B cell (primary cell): ENCODE measurements around the gene TTL. TPM values are rescaled to one million over a fixed set of nuclear protein-coding genes. Genes with fewer than 3 reads are reported as not detected.

ENCODE experiments used
- ATAC-seq: fragments of 200-7000 bp; cut with Tn5 transposase; one replicate; pipeline ENCODE4 v1.10.0; 2021; ENCODE audit warnings: low read depth, mild to moderate bottlenecking, moderate number of reproducible peaks, moderate library complexity
- CTCF ChIA-PET: fragments of 350-600 bp; sonication (Branson Sonifier 250); formaldehyde crosslinking; loops from one replicate; lab custom pipeline; 2021; ENCODE audit warnings: antibody characterized with exemption, inconsistent platforms; lab: Charles Lee
- POLR2A ChIA-PET: fragments of 350-600 bp; sonication (Branson Sonifier 250); formaldehyde crosslinking; loops from one replicate; lab custom pipeline; 2021; ENCODE audit warnings: antibody characterized with exemption; lab: Charles Lee
- DNase-seq: peaks from one replicate; pipeline ENCODE4 v3.0.0; 2013
- H2AFZ ChIP-seq: 2 replicates; pipeline ENCODE4 v1.6.1; 2012; ENCODE audit warnings: mild to moderate bottlenecking, low read depth, low read length; ENCODE audit not compliant: insufficient read depth, poor library complexity, severe bottlenecking
- H3K27ac ChIP-seq, 2 donors: 1 replicate in 1 of 2; 2 replicates in 1 of 2; pipeline ENCODE4 v1.5.1; 2012 to 2013; ENCODE audit warnings: low read length in 2 of 2, mild to moderate bottlenecking in 2 of 2, moderate library complexity in 1 of 2
- H3K27me3 ChIP-seq, 4 experiments: fragments of 200-600 bp in 1 of 4; sonication (generic) in 1 of 4; replicated peaks in 1 of 4; 1 replicate in 2 of 4; 2 replicates in 2 of 4; pipeline versions ENCODE4 v1.6.1 to v1.7.0; 2013 to 2016; ENCODE audit warnings: low read length in 3 of 4, mild to moderate bottlenecking in 2 of 4, mixed read lengths in 1 of 4, moderate library complexity in 1 of 4; ENCODE audit not compliant: insufficient read depth in 4 of 4, control insufficient read depth in 3 of 4; ENCODE audit errors: control extremely low read depth in 1 of 4
- H3K36me3 ChIP-seq, 2 experiments: replicated peaks in 1 of 2; 1 replicate in 1 of 2; 2 replicates in 1 of 2; pipeline versions ENCODE4 v1.6.1 to v1.7.1; 2013; ENCODE audit warnings: low read length in 1 of 2; ENCODE audit not compliant: insufficient read depth in 2 of 2, control insufficient read depth in 1 of 2; ENCODE audit errors: control extremely low read depth in 1 of 2, extremely low read depth in 1 of 2
- H3K4me1 ChIP-seq, 2 donors: fragments of 200-600 bp in 1 of 2; sonication (generic) in 1 of 2; 1 replicate in 1 of 2; 2 replicates in 1 of 2; pipeline versions ENCODE4 v1.5.1 to v1.6.1; 2013 to 2017; ENCODE audit warnings: low read length in 2 of 2; ENCODE audit not compliant: control insufficient read depth in 2 of 2, insufficient read depth in 2 of 2
- H3K4me2 ChIP-seq: replicated peaks from 2 replicates; pipeline ENCODE3; 2012; ENCODE audit warnings: mild to moderate bottlenecking, low read depth, low read length; ENCODE audit not compliant: poor library complexity, severe bottlenecking
- H3K4me3 ChIP-seq, 5 experiments: fragments of 200-600 bp in 1 of 5; sonication (generic) in 1 of 5; 1 replicate in 3 of 5; 2 replicates in 2 of 5; pipeline versions ENCODE4 v1.5.1 to v1.7.0; 2011 to 2016; ENCODE audit warnings: low read length in 4 of 5, mild to moderate bottlenecking in 4 of 5, low read depth in 2 of 5, control low read depth in 1 of 5, moderate library complexity in 1 of 5; ENCODE audit not compliant: insufficient read depth in 1 of 5; ENCODE audit errors: control extremely low read depth in 1 of 5, extremely low read depth in 1 of 5
- H3K79me2 ChIP-seq: fragments of 200-600 bp; sonication (generic); one replicate; pipeline ENCODE4 v1.6.0; 2016; ENCODE audit warnings: low read length; ENCODE audit not compliant: control insufficient read depth, insufficient read depth
- H3K9ac ChIP-seq: fragments of 200-600 bp; sonication (generic); 2 replicates; pipeline ENCODE4 v1.6.1; 2017; ENCODE audit warnings: mild to moderate bottlenecking, low read length, moderate library complexity
- H3K9me3 ChIP-seq, 3 donors: one replicate each; pipeline versions ENCODE4 v1.6.1 to v1.7.1; 2013; ENCODE audit warnings: low read length in 2 of 3; ENCODE audit not compliant: control insufficient read depth in 2 of 3, insufficient read depth in 1 of 3; ENCODE audit errors: control extremely low read depth in 1 of 3
- H4K20me1 ChIP-seq: 2 replicates; pipeline ENCODE4 v1.6.0; 2012; ENCODE audit warnings: mild to moderate bottlenecking, low read length; ENCODE audit not compliant: insufficient read depth, control insufficient read depth, poor library complexity, severe bottlenecking
- H3K27ac Mint-ChIP-seq: one replicate; pipeline ENCODE4 v1.8.0; 2021; ENCODE audit warnings: mixed read lengths
- H3K27me3 Mint-ChIP-seq: one replicate; pipeline ENCODE4 v1.8.0; 2021; ENCODE audit warnings: mixed read lengths
- H3K4me1 Mint-ChIP-seq: one replicate; pipeline ENCODE4 v1.8.0; 2021; ENCODE audit warnings: mixed read lengths
- H3K4me3 Mint-ChIP-seq: one replicate; pipeline ENCODE4 v1.8.0; 2021; ENCODE audit warnings: mixed read lengths
- H3K9me3 Mint-ChIP-seq: one replicate; pipeline ENCODE4 v1.8.0; 2022; ENCODE audit warnings: mixed read lengths; ENCODE audit not compliant: insufficient read depth
- EZH2 ChIP-seq: IDR thresholded peaks from 2 replicates; pipeline ENCODE4 v1.6.1; 2012; ENCODE audit warnings: borderline replicate concordance, low read depth, mild to moderate bottlenecking, moderate library complexity, low read length; ENCODE audit not compliant: insufficient read depth, poor library complexity, severe bottlenecking
- WGBS: methylation state at CpG from one replicate; pipeline ENCODE4 v1.1.5; 2013; ENCODE audit warnings: missing lambda C conversion rate; ENCODE audit not compliant: insufficient coverage; 5-methylcytosine and 5-hydroxymethylcytosine counted together
- intact Hi-C: fragments of 100-400 bp; cut with micrococcal nuclease; formaldehyde crosslinking; loops from one replicate; pipeline ENCODE4 v1.10.0; 2022
- polyA plus RNA-seq: library from polyadenylated mRNA; depleted of rRNA; stranded (reverse); fragments of >200 nt; gene quantifications from 2 replicates; pipeline ENCODE4 v1.2.3, GENCODE V29; 2012
- total RNA-seq, 2 donors: library from RNA; stranded (reverse); fragments of 120-200 nt in 1 of 2; gene quantifications; 1 replicate in 1 of 2; 2 replicates in 1 of 2; pipeline versions ENCODE4 v1.2.3 to v1.2.4, GENCODE V29; 2013 to 2022
- TF ChIP-seq, protein P1 (sequence below): fragments of 200-600 bp; IDR thresholded peaks from one replicate; pipeline ENCODE4 v1.8.0; 2022; ENCODE audit warnings: antibody characterized with exemption, mild to moderate bottlenecking

TTL gene
- total and polyA plus RNA-seq, 2 donors (not counting 1 experiment from before 2014, with no cell fraction given), result 9.5 to 31.4 TPM

DNA sequence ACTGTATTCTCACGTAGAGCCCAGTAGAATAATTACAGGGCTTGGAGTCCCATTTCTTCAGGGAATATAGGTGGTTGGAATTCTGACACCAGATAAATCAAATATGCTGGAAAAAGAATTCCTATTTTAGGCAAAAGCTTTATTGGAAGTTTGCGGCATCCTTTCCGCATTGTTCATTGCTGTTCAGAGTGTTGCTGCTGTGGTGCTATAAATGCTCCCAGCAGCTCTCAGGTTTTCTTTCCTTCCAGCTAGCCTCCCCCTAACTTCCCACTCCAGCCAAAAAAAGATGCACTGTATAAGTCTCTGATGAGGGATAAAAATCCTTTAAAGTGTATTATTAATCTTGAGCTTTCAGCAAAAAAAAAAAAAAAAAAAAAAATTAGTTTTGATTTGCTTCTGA, 34.8 kb downstream of the TTL start:
- Histone ChIP-seq H3K27me3 (no peaks in the 10 kb centered on the region), H3K79me2 (no peaks in the 10 kb centered on the region), H3K36me3 (peaks cover 9 to 26% of the 10 kb centered on the region in 2 experiments), H3K9ac (no peak overlapping the region), H3K27ac (no peak overlapping the region), H2AFZ (no peak overlapping the region), H3K4me3 (no peak overlapping the region), H4K20me1 (no peaks in the 10 kb centered on the region), H3K9me3 (peaks cover 0 to 4% (median 0%) of the 10 kb centered on the region in 3 donors), H3K4me1 (no peaks in the 10 kb centered on the region), H3K4me2 (no peak overlapping the region)
- Mint-ChIP-seq H3K27ac (no peak overlapping the region), H3K4me3 (no peak overlapping the region), H3K4me1 (no peaks in the 10 kb centered on the region), H3K9me3 (no peaks in the 10 kb centered on the region), H3K27me3 (no peaks in the 10 kb centered on the region)
- ChIA-PET CTCF (no interaction called here), POLR2A (no interaction called here)
- TF ChIP-seq, protein P1, sequence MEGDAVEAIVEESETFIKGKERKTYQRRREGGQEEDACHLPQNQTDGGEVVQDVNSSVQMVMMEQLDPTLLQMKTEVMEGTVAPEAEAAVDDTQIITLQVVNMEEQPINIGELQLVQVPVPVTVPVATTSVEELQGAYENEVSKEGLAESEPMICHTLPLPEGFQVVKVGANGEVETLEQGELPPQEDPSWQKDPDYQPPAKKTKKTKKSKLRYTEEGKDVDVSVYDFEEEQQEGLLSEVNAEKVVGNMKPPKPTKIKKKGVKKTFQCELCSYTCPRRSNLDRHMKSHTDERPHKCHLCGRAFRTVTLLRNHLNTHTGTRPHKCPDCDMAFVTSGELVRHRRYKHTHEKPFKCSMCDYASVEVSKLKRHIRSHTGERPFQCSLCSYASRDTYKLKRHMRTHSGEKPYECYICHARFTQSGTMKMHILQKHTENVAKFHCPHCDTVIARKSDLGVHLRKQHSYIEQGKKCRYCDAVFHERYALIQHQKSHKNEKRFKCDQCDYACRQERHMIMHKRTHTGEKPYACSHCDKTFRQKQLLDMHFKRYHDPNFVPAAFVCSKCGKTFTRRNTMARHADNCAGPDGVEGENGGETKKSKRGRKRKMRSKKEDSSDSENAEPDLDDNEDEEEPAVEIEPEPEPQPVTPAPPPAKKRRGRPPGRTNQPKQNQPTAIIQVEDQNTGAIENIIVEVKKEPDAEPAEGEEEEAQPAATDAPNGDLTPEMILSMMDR, result no peak
- no peak for TF ChIP-seq EZH2
- DNase-seq (no peak), ATAC-seq (no peak)
- no CpG with 5 or more reads among the region's 3 CpGs for WGBS
- intact Hi-C loops, result no loop called here

GRCh38 chr2:112518807-112519206, 36.9 kb downstream of the TTL start:
- H3K9me3 ChIP-seq, result peaks cover 0 to 4% (median 0%) of the 10 kb centered on the region in 3 donors
- no peak overlapping the region for H3K27ac ChIP-seq
- no peak overlapping the region for H3K9ac ChIP-seq
- H3K36me3 ChIP-seq, result peaks cover 9 to 26% of the 10 kb centered on the region in 2 experiments
- no peaks in the 10 kb centered on the region for H3K27me3 Mint-ChIP-seq
- no peaks in the 10 kb centered on the region for H3K79me2 ChIP-seq
- no peak overlapping the region for H2AFZ ChIP-seq
- no peak overlapping the region for H3K4me3 Mint-ChIP-seq
- no peaks in the 10 kb centered on the region for H3K27me3 ChIP-seq
- no peaks in the 10 kb centered on the region for H3K9me3 Mint-ChIP-seq
- ChIA-PET CTCF (no interaction called here), POLR2A (no interaction called here)
- no peaks in the 10 kb centered on the region for H4K20me1 ChIP-seq
- no peak for DNase-seq
- ATAC-seq, result no peak
- TF ChIP-seq, protein P1, result no peak
- no peak for TF ChIP-seq EZH2
- no CpG with 5 or more reads among the region's 7 CpGs for WGBS
- H3K4me1 Mint-ChIP-seq, result no peaks in the 10 kb centered on the region
- intact Hi-C loops, result no loop called here
- no peaks in the 10 kb centered on the region for H3K4me1 ChIP-seq
- H3K27ac Mint-ChIP-seq, result no peak overlapping the region
- H3K4me3 ChIP-seq, result no peak overlapping the region
- no peak overlapping the region for H3K4me2 ChIP-seq
